COR-L47 (cell line): Measurements from ENCODE around the gene SUSD1.

Experiments used
- DNase-seq: peaks from one replicate; lab custom pipeline; 2025; lab: John Stamatoyannopoulos, UW

SUSD1 gene

GRCh38 chr9:112012026-112012902 is 162.8 kb downstream of the SUSD1 start:
- no peak for DNase-seq

- DNase-seq = no peak
Measured at GRCh38 chr9:112011051-112011620, 164.0 kb downstream of the SUSD1 start.

GRCh38 chr9:112010537-112010936 is 164.6 kb downstream of the SUSD1 start:
- no peak for DNase-seq

- no peak for DNase-seq
Measured at GRCh38 chr9:112009656-112010055, 165.4 kb downstream of the SUSD1 start.

GRCh38 chr9:112007575-112008240 is 167.4 kb downstream of the SUSD1 start:
- DNase-seq = no peak

GRCh38 chr9:112006361-112007020 is 168.6 kb downstream of the SUSD1 start:
- DNase-seq = no peak

- no peak for DNase-seq
Measured at GRCh38 chr9:112005939-112006338, 169.2 kb downstream of the SUSD1 start.

- DNase-seq = no peak
Measured at GRCh38 chr9:112003538-112003937, 171.6 kb downstream of the SUSD1 start.

GRCh38 chr9:112002847-112003457 is 172.1 kb downstream of the SUSD1 start:
- no peak for DNase-seq

- DNase-seq = no peak
Measured at GRCh38 chr9:112002131-112002846, 172.8 kb downstream of the SUSD1 start.

GRCh38 chr9:112000743-112001142 is 174.4 kb downstream of the SUSD1 start:
- no peak for DNase-seq

GRCh38 chr9:111999319-111999718 is 175.8 kb downstream of the SUSD1 start:
- no peak for DNase-seq

- no peak for DNase-seq
Measured at GRCh38 chr9:111997831-111998230, 177.3 kb downstream of the SUSD1 start.

GRCh38 chr9:111994831-111995458 is 180.2 kb downstream of the SUSD1 start:
- no peak for DNase-seq

GRCh38 chr9:111993319-111993718 is 181.8 kb downstream of the SUSD1 start:
- DNase-seq = no peak

- DNase-seq = no peak
Measured at GRCh38 chr9:111992523-111992922, 182.6 kb downstream of the SUSD1 start.

- no peak for DNase-seq
Measured at GRCh38 chr9:111991179-111991578, 183.9 kb downstream of the SUSD1 start.
